Stimulated activated CD8-positive, alpha-beta memory T cell treated with anti-CD3 and anti-CD28 coated beads, Interleukin-4, amount 100 ng/mL, for 1 hour (primary cell): ENCODE data around the gene P4HA3.

Experiments used
- DNase-seq, 2 donors: peaks; one replicate each; pipeline ENCODE4 v3.0.0-alpha.2; 2020; ENCODE audit warnings: low read depth in 2 of 2, low spot score in 1 of 2

P4HA3 gene

GRCh38 chr11:74318241-74318932 lies 6.9 kb upstream of the P4HA3 start:
- DNase-seq, result no peak

DNA sequence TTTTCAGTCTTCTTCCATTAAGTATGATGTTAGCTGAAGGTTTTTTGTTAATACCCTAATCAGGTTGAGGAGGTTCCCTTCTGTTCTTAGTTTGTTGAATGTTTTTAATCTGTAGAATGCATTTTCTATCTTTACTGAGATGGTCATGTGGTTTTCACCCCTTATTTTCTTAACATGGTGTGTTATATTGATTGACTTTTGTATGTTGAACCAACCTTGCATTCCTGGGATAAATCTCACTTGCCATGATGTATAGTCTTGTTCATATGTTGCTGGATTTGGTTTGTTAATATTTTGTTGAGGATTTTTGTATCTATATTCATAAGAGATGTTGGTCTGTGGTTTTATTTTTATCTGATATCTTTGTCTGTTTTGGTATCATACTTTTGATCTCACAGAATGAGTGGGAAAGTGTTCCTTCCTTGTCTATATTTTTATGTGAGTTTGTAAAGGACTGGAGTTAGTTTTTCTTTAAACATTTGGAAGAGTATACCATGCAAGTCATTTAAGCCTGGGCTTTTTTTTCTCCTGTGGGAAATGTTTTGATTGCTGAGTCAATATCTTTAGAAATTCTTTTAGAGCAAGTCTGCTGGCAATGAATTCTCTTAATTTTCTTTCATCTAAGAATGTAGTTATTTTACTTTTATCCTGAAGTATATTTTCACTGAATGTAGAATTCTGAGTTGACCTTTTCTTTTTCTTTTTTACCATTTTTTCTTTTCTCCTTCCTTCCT lies 5.5 kb upstream of the P4HA3 start:
- no peak for DNase-seq

DNA sequence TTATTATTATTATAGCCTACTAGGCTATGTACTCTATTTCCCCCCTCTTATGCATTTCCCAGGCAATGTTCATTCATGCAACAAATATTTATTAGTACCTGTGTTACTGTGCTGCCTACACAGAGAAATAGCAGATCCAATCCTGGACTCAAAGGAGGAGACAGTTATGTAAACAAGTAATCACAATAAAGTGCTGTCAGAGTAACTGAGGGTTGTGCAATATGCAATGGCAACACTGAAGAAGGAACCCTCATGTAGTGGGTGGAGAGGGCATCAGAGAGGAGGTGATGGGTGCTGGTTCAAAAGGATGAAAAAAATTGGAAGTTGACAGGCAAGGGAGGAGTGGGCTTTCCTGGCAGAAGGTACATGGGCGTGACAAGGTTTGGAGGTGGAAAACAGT lies 886 bp upstream of the P4HA3 start:
- DNase-seq, result no peak

DNA sequence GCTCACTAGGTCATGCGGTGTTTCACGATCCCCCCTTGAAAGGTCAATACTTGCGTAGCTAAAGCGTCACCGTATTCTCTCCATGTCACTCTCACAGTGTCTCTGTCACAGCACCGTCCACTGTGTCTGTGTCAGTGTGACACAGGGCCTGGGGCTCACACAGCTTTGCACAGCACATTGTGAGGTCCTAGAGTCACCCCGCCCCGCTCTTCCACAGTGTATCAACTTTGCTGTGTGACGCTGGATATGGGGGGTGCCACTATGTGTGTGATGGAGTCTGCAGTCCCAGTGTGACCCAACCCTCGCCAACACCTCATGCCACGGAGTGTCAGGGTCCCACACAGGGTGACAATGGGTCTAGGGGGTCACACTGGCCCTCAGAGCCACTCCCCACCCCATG lies 583 bp downstream of the P4HA3 start:
- no peak for DNase-seq

DNA sequence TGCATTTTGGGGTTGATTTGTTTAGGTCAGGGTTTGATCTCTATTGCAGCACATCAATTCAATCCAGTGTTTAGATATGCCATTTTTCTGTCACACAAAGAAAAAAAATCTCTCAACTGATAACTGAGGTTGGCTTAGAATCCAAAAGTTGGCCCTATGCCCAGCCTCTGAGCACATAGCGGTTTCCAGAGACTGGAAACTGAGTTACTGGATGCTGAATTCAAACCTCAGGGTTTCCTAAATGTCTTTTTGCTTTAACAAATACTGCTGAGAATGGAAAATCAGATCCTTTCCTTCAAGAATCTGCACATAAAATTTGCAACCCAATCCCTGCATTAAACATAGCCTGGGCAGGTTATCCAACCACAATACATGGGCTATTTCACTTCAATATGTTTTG lies 4.0 kb downstream of the P4HA3 start:
- DNase-seq, result no peak

DNA sequence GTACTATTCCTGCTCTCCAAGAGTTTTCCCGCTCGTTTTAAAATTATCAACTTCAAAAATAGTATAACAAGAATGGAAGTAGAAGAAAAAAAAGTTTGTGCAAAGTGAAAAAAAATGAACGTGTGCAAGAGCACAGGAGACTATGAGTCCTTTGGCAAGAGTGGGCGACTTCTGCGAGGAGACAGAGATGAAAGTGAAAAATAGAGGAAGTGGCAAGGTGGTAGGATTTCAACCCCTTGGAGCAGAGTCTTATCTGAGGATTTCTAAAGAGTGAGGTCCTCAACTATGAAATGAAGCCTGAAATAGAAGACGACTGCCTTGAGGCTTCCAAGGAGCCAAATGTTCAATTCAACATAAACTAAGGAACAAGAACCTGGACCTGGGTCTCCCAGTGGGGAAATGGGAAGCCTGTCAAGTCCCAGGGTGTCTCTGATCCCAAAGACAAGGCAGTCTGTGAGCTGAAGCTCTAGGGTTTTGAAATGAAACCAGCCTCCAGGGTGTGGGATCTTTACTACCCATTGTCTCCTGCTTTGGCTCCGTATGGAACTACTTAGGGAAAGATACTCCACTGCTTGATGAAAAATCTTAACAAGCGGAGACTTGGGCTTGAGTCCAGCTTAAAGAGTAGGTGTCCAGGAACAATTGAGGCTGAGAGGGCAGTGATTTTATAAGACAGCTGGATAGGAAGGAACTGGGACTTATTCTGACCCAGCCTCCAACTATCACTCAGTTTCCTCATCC lies 4.8 kb downstream of the P4HA3 start:
- DNase-seq, result no peak

GRCh38 chr11:74299015-74299414 lies 12.4 kb downstream of the P4HA3 start:
- no peak for DNase-seq

- no peak for DNase-seq
Observed at GRCh38 chr11:74297484-74297883, 14.0 kb downstream of the P4HA3 start.

DNA sequence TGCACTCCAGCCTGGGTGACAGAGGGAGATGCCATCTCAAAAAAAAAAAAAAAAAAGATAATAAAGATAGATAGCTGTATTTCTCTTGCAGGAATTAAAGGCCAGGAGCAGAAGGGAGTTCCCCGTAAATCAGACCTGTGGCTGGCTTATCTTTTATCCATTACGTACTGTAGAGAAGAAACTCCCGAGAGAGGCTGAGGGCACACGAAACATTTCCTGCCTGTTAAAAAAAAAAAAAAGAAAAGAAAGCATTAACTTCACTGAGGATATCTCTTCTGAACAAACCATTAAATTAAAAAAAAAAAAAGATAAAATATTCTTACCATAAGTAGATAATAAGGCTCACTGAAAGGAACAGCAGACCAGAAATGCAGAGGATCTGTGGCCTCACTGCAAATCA lies 22.5 kb downstream of the P4HA3 start:
- no peak for DNase-seq

DNA sequence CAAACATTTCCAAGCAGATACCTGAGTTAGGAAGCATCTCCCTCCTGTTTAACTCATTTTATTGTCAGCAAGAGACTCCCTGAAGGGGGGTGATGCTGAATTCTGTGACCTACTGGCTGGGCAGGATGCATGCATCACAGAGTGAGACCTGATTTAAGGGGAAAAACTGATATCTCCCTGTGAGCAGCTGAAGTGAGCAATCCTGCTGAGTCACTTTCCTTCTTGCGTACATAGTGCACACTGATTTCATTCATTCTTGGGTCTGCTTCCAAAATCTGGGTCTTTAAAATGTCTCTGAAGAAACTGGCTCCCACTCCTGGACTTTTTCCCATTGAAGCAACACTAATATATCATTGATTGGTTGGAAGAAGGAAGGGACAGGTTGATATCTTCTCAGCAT lies 23.3 kb downstream of the P4HA3 start:
- no peak for DNase-seq

DNA sequence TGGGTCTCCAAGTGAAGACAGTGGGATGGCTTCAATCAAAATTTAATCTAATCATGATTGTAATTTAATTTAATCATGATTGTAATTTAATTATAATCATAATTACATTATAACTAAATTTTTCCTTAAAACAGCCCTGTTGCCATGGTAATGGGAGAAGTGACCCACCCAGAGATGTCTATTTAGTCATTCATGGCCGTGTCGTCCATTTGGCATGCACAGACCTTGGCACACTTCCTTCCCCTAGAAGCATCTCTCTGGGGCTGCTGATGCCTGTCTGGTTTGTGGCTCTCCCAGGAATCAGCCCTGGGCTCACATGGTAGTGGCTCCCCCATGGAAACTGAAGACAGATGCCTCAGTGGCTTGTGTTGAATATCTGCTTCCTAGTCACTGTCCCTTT lies 27.0 kb downstream of the P4HA3 start:
- no peak for DNase-seq

GRCh38 chr11:74283580-74284180 lies 27.8 kb downstream of the P4HA3 start:
- no peak for DNase-seq

DNA sequence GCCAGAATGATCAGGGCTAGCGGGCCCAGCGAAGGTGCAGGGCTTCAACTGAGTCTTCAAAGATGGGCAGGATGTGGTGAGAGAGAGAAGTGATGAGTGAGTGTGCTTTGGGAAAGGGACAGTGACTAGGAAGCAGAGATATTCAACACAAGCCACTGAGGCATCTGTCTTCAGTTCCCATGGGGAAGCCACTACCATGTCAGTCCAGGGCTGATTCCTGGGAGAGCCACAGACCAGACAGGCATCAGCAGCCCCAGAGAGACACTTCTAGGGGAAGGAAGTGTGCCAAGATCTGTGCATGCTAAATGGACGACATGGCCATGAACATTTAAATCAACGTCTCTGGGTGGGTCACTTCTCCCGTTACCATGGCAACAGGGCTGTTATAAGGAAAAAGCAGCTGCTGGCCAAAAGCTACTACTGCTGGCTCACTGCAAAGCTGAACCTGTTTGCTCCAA lies 28.5 kb downstream of the P4HA3 start:
- no peak for DNase-seq

- DNase-seq, result no peak
Observed at GRCh38 chr11:74282421-74282820, 29.0 kb downstream of the P4HA3 start.

DNA sequence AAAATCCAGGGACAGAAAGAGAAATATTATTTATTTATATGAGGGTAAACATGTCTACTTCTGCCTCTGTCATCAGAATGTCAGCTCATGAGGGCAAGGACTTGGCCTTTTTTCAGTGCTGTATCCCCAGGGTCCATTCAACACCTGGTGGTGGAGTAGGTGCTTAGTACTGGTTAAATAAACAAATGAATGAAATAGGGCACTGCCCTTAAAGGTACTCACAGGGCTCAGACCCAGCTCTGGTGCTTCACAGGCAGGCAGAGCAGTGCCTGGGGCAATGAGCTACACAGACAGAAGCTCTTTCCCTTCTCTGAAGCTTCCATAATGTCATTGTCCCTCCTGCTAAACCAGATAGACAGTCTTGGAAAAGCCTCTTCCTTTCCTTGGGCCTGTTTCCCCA lies 30.9 kb downstream of the P4HA3 start:
- no peak for DNase-seq

GRCh38 chr11:74279256-74279655 lies 32.2 kb downstream of the P4HA3 start:
- no peak for DNase-seq

DNA sequence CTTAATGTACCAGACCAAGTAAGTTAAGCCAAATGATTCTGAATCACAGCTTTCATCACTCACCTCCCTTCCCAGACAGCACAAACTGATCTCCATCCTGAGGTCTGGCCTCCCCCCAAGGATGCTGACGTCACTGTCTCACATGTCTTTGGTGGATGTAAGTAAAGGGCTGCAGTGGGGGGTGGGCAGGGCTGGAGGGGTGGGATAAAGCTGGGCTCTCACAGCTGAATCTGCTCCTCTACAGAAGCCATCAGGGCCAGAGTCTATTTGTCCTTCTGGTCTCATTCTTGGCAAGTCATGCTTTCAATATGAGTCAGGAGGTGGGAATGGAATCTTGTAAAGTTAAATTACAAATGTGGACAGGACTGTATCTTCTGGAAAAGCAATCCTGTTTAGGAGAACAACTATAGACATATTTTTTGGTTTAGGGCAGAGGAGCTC lies 32.7 kb downstream of the P4HA3 start:
- DNase-seq, result no peak

DNA sequence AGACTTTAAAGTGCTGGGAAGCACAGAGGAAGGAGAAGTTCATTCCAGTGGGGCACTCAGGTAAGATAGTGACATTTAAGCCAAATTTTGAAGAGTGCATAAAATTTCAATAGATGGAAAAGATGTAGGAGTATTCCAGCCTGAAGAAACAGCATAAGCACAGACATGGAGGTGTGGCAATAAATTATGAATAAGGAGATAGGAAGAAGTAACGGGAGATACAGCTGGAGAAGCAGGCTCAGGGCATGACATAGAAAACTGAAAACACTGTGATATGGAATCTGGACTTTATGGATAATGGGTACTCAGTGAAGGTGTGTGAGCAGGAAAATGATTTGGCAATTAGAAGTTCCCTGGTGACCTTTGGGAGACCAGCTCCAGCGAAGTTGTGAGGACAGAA lies 33.3 kb downstream of the P4HA3 start:
- no peak for DNase-seq

GRCh38 chr11:74276581-74276980 lies 34.9 kb downstream of the P4HA3 start:
- DNase-seq, result no peak

DNA sequence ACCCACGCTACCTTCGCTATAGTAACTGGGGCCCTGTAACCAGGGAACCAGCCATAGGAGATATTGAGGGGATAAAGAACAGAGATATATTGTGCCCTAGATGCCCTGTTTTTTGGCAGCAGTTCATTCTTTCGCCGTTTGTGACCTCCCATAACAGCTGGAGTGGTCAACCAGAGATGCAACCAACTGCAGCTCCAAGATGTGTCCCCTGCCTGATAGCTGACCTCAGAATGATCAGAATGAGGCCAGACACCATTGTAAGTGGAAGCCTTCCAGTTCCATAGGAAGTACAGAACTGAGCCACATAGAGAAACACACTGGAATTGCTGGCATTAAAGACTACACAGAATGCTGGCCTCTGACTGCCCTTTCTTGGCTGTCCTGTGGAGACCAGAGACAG lies 39.2 kb downstream of the P4HA3 start:
- no peak for DNase-seq

GRCh38 chr11:74269161-74269811 lies 42.2 kb downstream of the P4HA3 start:
- DNase-seq, result no peak
